CD14-positive monocyte (primary cell): ENCODE measurements around the gene ACP3. TPM values are rescaled to one million over a fixed set of nuclear protein-coding genes. Genes with fewer than 3 reads are reported as not detected.

Experiments used
- DNase-seq, 3 donors: peaks; one replicate each; pipeline ENCODE4 v3.0.0-alpha.2; 2011 to 2022
- H2AFZ ChIP-seq: 2 replicates; pipeline ENCODE4 v1.6.0; 2012; ENCODE audit warnings: mild to moderate bottlenecking, low read depth, low read length, inconsistent platforms; ENCODE audit not compliant: insufficient read depth, poor library complexity, severe bottlenecking
- H3K27ac ChIP-seq, 2 donors: 1 replicate in 1 of 2; 2 replicates in 1 of 2; pipeline ENCODE4 v1.5.1; 2012 to 2013; ENCODE audit warnings: low read length in 2 of 2, control low read depth in 1 of 2, inconsistent platforms in 1 of 2, low read depth in 1 of 2, mild to moderate bottlenecking in 1 of 2
- H3K27me3 ChIP-seq, 2 donors: one replicate each; pipeline versions ENCODE4 v1.6.0 to v1.6.1; 2011 to 2013; ENCODE audit warnings: low read length in 2 of 2; ENCODE audit not compliant: control insufficient read depth in 2 of 2, insufficient read depth in 2 of 2
- H3K36me3 ChIP-seq, 2 donors: replicated peaks in 1 of 2; 1 replicate in 1 of 2; 2 replicates in 1 of 2; pipeline versions ENCODE4 v1.5.1 to v1.6.1; 2012 to 2013; ENCODE audit warnings: low read length in 2 of 2, control low read depth in 1 of 2, inconsistent platforms in 1 of 2, mild to moderate bottlenecking in 1 of 2; ENCODE audit not compliant: insufficient read depth in 2 of 2, control insufficient read depth in 1 of 2
- H3K4me1 ChIP-seq, 2 donors: 1 replicate in 1 of 2; 2 replicates in 1 of 2; pipeline versions ENCODE4 v1.5.1 to v1.6.1; 2012 to 2013; ENCODE audit warnings: low read length in 2 of 2, control low read depth in 1 of 2, inconsistent platforms in 1 of 2, mild to moderate bottlenecking in 1 of 2, moderate library complexity in 1 of 2; ENCODE audit not compliant: insufficient read depth in 2 of 2, control insufficient read depth in 1 of 2
- H3K4me2 ChIP-seq: replicated peaks from 2 replicates; pipeline ENCODE3; 2012; ENCODE audit warnings: low read length, moderate library complexity, mild to moderate bottlenecking; ENCODE audit not compliant: poor library complexity, severe bottlenecking; ENCODE audit errors: extremely low read depth
- H3K4me3 ChIP-seq, 3 experiments: fragments of 200-600 bp in 1 of 3; sonication (generic) in 1 of 3; replicated peaks in 1 of 3; 1 replicate in 2 of 3; 2 replicates in 1 of 3; pipeline ENCODE4 v1.5.1; 2011 to 2013; ENCODE audit warnings: low read length in 3 of 3, mild to moderate bottlenecking in 3 of 3, control low read depth in 2 of 3, low read depth in 2 of 3, inconsistent platforms in 1 of 3, moderate library complexity in 1 of 3
- H3K79me2 ChIP-seq: 2 replicates; pipeline ENCODE4 v1.6.0; 2012; ENCODE audit warnings: mild to moderate bottlenecking, control low read depth, inconsistent platforms, low read length, moderate library complexity; ENCODE audit not compliant: insufficient read depth
- H3K9ac ChIP-seq: 2 replicates; pipeline ENCODE4 v1.6.0; 2017; ENCODE audit warnings: low read length, mild to moderate bottlenecking; ENCODE audit not compliant: insufficient read depth, poor library complexity, severe bottlenecking
- H3K9me3 ChIP-seq, 2 donors: replicated peaks in 1 of 2; 1 replicate in 1 of 2; 2 replicates in 1 of 2; pipeline versions ENCODE4 v1.5.1 to v1.6.1; 2012 to 2013; ENCODE audit warnings: low read length in 2 of 2, control low read depth in 1 of 2; ENCODE audit not compliant: control insufficient read depth in 1 of 2, insufficient read depth in 1 of 2
- H4K20me1 ChIP-seq: 2 replicates; pipeline ENCODE4 v1.6.0; 2012; ENCODE audit warnings: mild to moderate bottlenecking, low read length, control low read depth, moderate library complexity; ENCODE audit not compliant: insufficient read depth
- H3K27ac Mint-ChIP-seq, 7 donors: one replicate each; pipeline ENCODE4 v1.8.0; 2020; ENCODE audit warnings: mild to moderate bottlenecking in 7 of 7, mixed read lengths in 7 of 7, moderate library complexity in 6 of 7, inconsistent platforms in 2 of 7
- H3K27me3 Mint-ChIP-seq, 3 donors: one replicate each; pipeline ENCODE4 v1.8.0; 2021 to 2022; ENCODE audit warnings: low read depth in 3 of 3, mild to moderate bottlenecking in 3 of 3, mixed read lengths in 3 of 3, moderate library complexity in 3 of 3, inconsistent platforms in 1 of 3
- H3K36me3 Mint-ChIP-seq, 2 donors: one replicate each; pipeline ENCODE4 v1.8.0; 2020; ENCODE audit warnings: mixed read lengths in 2 of 2, inconsistent platforms in 1 of 2, mild to moderate bottlenecking in 1 of 2
- H3K4me1 Mint-ChIP-seq: one replicate; pipeline ENCODE4 v1.8.0; 2020; ENCODE audit warnings: mild to moderate bottlenecking, mixed read lengths
- H3K4me3 Mint-ChIP-seq, 2 donors: one replicate each; pipeline ENCODE4 v1.8.0; 2020; ENCODE audit warnings: mild to moderate bottlenecking in 2 of 2, mixed read lengths in 2 of 2, moderate library complexity in 1 of 2
- H3K9me3 Mint-ChIP-seq, 7 donors: one replicate each; pipeline ENCODE4 v1.8.0; 2020 to 2022; ENCODE audit warnings: mixed read lengths in 7 of 7, mild to moderate bottlenecking in 6 of 7, moderate library complexity in 6 of 7, inconsistent platforms in 2 of 7
- WGBS: methylation state at CpG from one replicate; pipeline ENCODE4 v1.1.5; 2013; ENCODE audit warnings: missing lambda C conversion rate; ENCODE audit not compliant: insufficient coverage; 5-methylcytosine and 5-hydroxymethylcytosine counted together
- intact Hi-C, 2 donors: fragments of 100-400 bp; cut with micrococcal nuclease; formaldehyde crosslinking; loops; one replicate each; pipeline versions ENCODE4 v1.15.0 to v1.15.1; 2023
- polyA plus RNA-seq, 3 donors: library from polyadenylated mRNA; depleted of rRNA in 1 of 3; unstranded in 2 of 3; stranded (reverse) in 1 of 3; fragments of 300-500 nt in 2 of 3; fragments of >200 nt in 1 of 3; fragmentation: Illumina TruSeq in 2 of 3; gene quantifications; 1 replicate in 2 of 3; 2 replicates in 1 of 3; pipeline ENCODE4 v1.2.3, GENCODE V29; 2012 to 2021
- TF ChIP-seq, protein P1 (sequence below): fragments of 200-600 bp; IDR thresholded peaks from one replicate; pipeline ENCODE4 v1.8.0; 2022; ENCODE audit warnings: antibody characterized with exemption, mild to moderate bottlenecking

The ACP3 gene
- polyA plus RNA-seq, 3 donors, result 33.9 to 55.6 (median 44.0) TPM

DNA sequence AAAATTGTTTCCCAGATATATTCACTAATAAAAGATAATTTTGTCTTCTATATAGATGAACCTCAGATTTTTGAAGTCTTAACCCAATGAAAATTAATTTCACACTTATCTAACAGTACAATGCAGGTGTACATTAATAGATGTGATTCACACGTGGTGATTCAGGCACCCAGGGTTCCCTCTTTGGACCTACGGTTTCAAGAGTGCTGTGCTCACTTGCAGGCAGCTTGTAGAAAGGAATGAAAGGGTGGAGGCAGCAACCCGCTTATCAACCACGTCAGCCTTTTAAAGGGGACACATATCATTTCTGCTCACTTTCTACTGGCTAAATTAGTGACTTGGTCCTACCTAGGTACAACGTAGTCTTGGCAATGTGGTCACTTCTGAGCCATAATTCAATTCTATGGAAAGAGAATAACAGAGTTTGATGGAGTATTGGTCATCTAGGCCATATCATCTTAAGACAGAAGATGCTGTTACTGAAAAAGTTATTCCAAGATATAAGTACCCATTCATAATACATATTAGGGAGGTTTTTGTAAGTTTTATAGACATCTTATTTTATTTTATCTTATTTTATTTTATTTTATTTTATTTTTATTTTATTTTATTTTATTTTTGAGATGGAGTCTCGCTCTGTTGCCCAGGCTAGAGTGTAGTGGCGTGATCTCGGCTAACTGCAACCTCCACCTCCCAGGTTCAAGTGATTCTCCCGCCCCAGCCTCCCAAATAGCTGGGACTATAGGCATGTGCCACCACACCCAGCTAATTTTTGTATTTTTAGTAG lies 37.9 kb downstream of the ACP3 start:
- no peak overlapping the region for H3K4me3 Mint-ChIP-seq
- H3K4me1 ChIP-seq, result no peaks in the 10 kb centered on the region
- no peak overlapping the region for H3K27ac Mint-ChIP-seq
- no peaks in the 10 kb centered on the region for H3K9me3 Mint-ChIP-seq
- H3K4me2 ChIP-seq, result no peak overlapping the region
- no CpG with 5 or more reads among the region's 9 CpGs for WGBS
- no peak overlapping the region for H3K27ac ChIP-seq
- no peaks in the 10 kb centered on the region for H3K27me3 ChIP-seq
- H3K9me3 ChIP-seq, result no peaks in the 10 kb centered on the region
- TF ChIP-seq, protein P1, sequence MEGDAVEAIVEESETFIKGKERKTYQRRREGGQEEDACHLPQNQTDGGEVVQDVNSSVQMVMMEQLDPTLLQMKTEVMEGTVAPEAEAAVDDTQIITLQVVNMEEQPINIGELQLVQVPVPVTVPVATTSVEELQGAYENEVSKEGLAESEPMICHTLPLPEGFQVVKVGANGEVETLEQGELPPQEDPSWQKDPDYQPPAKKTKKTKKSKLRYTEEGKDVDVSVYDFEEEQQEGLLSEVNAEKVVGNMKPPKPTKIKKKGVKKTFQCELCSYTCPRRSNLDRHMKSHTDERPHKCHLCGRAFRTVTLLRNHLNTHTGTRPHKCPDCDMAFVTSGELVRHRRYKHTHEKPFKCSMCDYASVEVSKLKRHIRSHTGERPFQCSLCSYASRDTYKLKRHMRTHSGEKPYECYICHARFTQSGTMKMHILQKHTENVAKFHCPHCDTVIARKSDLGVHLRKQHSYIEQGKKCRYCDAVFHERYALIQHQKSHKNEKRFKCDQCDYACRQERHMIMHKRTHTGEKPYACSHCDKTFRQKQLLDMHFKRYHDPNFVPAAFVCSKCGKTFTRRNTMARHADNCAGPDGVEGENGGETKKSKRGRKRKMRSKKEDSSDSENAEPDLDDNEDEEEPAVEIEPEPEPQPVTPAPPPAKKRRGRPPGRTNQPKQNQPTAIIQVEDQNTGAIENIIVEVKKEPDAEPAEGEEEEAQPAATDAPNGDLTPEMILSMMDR, result no peak
- H3K9ac ChIP-seq, result no peak overlapping the region
- peaks cover 86 to 97% of the 10 kb centered on the region in 2 donors for H3K36me3 ChIP-seq
- H3K79me2 ChIP-seq, result no peaks in the 10 kb centered on the region
- peaks cover 24% of the 10 kb centered on the region for H4K20me1 ChIP-seq
- no peaks in the 10 kb centered on the region for H3K27me3 Mint-ChIP-seq
- peaks cover 74 to 85% of the 10 kb centered on the region in 2 donors for H3K36me3 Mint-ChIP-seq
- DNase-seq, result no peak
- peaks cover 2% of the 10 kb centered on the region for H3K4me1 Mint-ChIP-seq
- H3K4me3 ChIP-seq, result no peak overlapping the region
- H2AFZ ChIP-seq, result no peak overlapping the region
- intact Hi-C loops, result loop anchor here in 1 of 2 donors (10.0 kb wide), 1 partner anchor 150 kb away; no protein-coding TSS in a partner anchor

DNA sequence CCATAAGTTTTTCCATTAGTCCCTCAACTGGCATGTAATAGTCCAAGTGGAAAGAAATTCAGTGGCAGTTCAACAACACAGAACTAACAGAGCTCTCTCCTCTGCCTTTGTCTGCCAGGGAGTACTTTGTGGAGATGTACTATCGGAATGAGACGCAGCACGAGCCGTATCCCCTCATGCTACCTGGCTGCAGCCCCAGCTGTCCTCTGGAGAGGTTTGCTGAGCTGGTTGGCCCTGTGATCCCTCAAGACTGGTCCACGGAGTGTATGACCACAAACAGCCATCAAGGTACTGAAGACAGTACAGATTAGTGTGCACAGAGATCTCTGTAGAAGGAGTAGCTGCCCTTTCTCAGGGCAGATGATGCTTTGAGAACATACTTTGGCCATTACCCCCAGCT lies 39.4 kb downstream of the ACP3 start:
- H3K27me3 Mint-ChIP-seq, result no peaks in the 10 kb centered on the region
- no peak for DNase-seq
- no peak overlapping the region for H3K4me3 Mint-ChIP-seq
- intact Hi-C loops, result loop anchor here in 1 of 2 donors (10.0 kb wide), 1 partner anchor 148 kb away; no protein-coding TSS in a partner anchor
- H3K27ac Mint-ChIP-seq, result no peak overlapping the region
- Histone ChIP-seq H3K79me2 (no peaks in the 10 kb centered on the region), H3K27me3 (no peaks in the 10 kb centered on the region), H2AFZ (no peak overlapping the region), H4K20me1 (peaks cover 20% of the 10 kb centered on the region), H3K36me3 (peaks cover 86 to 97% of the 10 kb centered on the region in 2 donors), H3K4me1 (no peaks in the 10 kb centered on the region), H3K9me3 (no peaks in the 10 kb centered on the region), H3K27ac (no peak overlapping the region), H3K4me2 (no peak overlapping the region), H3K9ac (no peak overlapping the region), H3K4me3 (no peak overlapping the region)
- H3K36me3 Mint-ChIP-seq, result peaks cover 75 to 85% of the 10 kb centered on the region in 2 donors
- 96% methylated on average over 4 of the region's 5 CpGs for WGBS
- no peaks in the 10 kb centered on the region for H3K9me3 Mint-ChIP-seq
- TF ChIP-seq, protein P1, result no peak
- H3K4me1 Mint-ChIP-seq, result peaks cover 2% of the 10 kb centered on the region
